PC-9 (cell line): Measurements from ENCODE around the gene LRIF1.

Experiments
- EZH2 ChIP-seq: fragments of 200-600 bp; sonication (generic); IDR thresholded peaks from 2 replicates; pipeline ENCODE4 v1.8.0; 2017; ENCODE audit warnings: antibody characterized with exemption, low read depth
- TF ChIP-seq, protein P1 (sequence below): fragments of 200-600 bp; sonication (generic); conservative IDR thresholded peaks from 2 replicates; pipeline ENCODE4 v1.6.1; 2017; ENCODE audit warnings: mixed run types, antibody characterized with exemption, mild to moderate bottlenecking, moderate library complexity

DNA sequence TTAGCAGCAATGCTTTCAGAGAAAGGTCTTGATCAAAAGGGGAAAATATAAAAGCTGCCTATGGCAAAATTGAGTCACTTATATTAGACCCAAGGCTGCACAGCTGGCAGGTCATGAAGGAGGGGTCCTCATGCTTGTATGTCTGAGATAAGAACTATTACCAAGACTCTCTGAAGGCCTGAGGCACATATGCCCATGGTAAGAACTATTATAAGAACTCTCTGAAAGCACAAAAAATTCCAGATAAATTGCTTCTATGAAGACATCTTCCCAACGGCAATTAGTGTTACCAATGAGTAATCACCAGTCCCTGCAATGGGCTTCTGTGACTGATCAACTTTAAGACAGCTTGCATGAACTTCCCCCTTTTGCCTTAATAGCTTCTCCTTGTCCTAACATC lies 42.8 kb upstream of the LRIF1 start:
- TF ChIP-seq, protein P1, sequence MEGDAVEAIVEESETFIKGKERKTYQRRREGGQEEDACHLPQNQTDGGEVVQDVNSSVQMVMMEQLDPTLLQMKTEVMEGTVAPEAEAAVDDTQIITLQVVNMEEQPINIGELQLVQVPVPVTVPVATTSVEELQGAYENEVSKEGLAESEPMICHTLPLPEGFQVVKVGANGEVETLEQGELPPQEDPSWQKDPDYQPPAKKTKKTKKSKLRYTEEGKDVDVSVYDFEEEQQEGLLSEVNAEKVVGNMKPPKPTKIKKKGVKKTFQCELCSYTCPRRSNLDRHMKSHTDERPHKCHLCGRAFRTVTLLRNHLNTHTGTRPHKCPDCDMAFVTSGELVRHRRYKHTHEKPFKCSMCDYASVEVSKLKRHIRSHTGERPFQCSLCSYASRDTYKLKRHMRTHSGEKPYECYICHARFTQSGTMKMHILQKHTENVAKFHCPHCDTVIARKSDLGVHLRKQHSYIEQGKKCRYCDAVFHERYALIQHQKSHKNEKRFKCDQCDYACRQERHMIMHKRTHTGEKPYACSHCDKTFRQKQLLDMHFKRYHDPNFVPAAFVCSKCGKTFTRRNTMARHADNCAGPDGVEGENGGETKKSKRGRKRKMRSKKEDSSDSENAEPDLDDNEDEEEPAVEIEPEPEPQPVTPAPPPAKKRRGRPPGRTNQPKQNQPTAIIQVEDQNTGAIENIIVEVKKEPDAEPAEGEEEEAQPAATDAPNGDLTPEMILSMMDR = no peak
- TF ChIP-seq EZH2 = no peak
